ENCODE data around the gene TMEM18.
"Not testable (repeated sequence)": the region's sequence is repeated elsewhere in the genome, so short reads cannot be mapped to it uniquely, and the experiment has no call there.

TMEM18 gene

GRCh38 chr2:692767-693166 is 15.6 kb upstream of the TMEM18 start:
- DNase-seq = no peak

- no peak for DNase-seq
These were observed 14.9 kb upstream of the TMEM18 start for GRCh38 chr2:691821-692761.

- DNase-seq = no peak
These were observed 13.6 kb upstream of the TMEM18 start for GRCh38 chr2:690799-691198.

- no peak for DNase-seq
These were observed 12.8 kb upstream of the TMEM18 start for GRCh38 chr2:689877-690510.

GRCh38 chr2:689237-689636 is 12.0 kb upstream of the TMEM18 start:
- DNase-seq = no peak

GRCh38 chr2:688504-689076 is 11.4 kb upstream of the TMEM18 start:
- DNase-seq = no peak

GRCh38 chr2:685421-685820 is 8.2 kb upstream of the TMEM18 start:
- no peak for DNase-seq

- not testable (repeated sequence) for DNase-seq
These were observed 7.7 kb upstream of the TMEM18 start for GRCh38 chr2:684913-685312.

GRCh38 chr2:682226-682625 is 5.0 kb upstream of the TMEM18 start:
- no peak for DNase-seq

- DNase-seq = no peak
These were observed 4.1 kb upstream of the TMEM18 start for GRCh38 chr2:681312-681711.

- no peak for DNase-seq
These were observed 3.3 kb upstream of the TMEM18 start for GRCh38 chr2:680496-680895.

- DNase-seq = no peak
These were observed 1.8 kb upstream of the TMEM18 start for GRCh38 chr2:678964-679363.

GRCh38 chr2:677959-678550 is 849 bp upstream of the TMEM18 start:
- DNase-seq = no peak

GRCh38 chr2:676647-677055 is 555 bp downstream of the TMEM18 start:
- DNase-seq = peak; percentile 99

GRCh38 chr2:675982-676646 is 1.1 kb downstream of the TMEM18 start:
- DNase-seq = peak; percentile 53

- DNase-seq = no peak
These were observed 1.7 kb downstream of the TMEM18 start for GRCh38 chr2:675460-675859.

GRCh38 chr2:675051-675450 is 2.2 kb downstream of the TMEM18 start:
- DNase-seq = no peak

GRCh38 chr2:674321-674985 is 2.8 kb downstream of the TMEM18 start:
- no peak for DNase-seq

GRCh38 chr2:673615-674320 is 3.4 kb downstream of the TMEM18 start:
- no peak for DNase-seq

- DNase-seq = no peak
These were observed 4.2 kb downstream of the TMEM18 start for GRCh38 chr2:673016-673415.

GRCh38 chr2:672606-672905 is 4.7 kb downstream of the TMEM18 start:
- no peak for DNase-seq
